ENCODE results near the gene RIGI. TPM values are rescaled to one million over a fixed set of nuclear protein-coding genes. Genes with fewer than 3 reads are reported as not detected.

The RIGI gene
- total and polyA plus RNA-seq, 9 of the 15 experiments (the other 6 are each of a cell fraction or from before 2014, with no cell fraction given) = 0.27 to 1.1 (median 0.54) TPM

DNA sequence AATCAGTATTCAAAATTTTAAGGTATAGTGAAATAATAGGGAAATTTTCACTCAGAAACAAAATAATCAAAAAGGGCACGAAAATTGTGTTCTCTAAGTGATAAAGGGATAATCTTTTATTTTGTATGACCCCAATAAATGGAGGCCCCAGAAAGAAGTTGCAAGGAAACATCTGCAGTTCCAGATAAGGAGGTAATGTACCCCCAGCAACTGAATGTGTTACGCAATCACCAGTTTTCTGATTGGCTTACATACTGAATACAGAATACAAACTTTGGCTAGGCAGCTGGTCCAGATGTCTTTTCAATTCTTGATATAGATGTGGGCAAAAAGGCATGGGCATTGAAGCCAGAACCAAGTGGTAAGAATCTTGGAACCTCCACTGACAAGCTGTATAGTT is 28.1 kb upstream of the RIGI start (continued):
- TF ChIP-seq MBD1 (CRISPR knock-in tag; IDR thresholded peaks at IDR 0.05) (no peak), TAL1 (IDR thresholded peaks at IDR 0.05) (peak; percentile 80), HNRNPK (IDR thresholded peaks at IDR 0.05; ENCODE audit: low read depth, low read length, poor library complexity, severe bottlenecking) (no peak), ZNF778 (CRISPR knock-in tag; IDR thresholded peaks at IDR 0.05) (no peak), RAD51 (IDR thresholded peaks at IDR 0.05; ENCODE audit: borderline replicate concordance, low read depth) (no peak), ZNF57 (CRISPR knock-in tag; IDR thresholded peaks at IDR 0.05) (no peak), KLF6 (CRISPR knock-in tag; IDR thresholded peaks at IDR 0.05; ENCODE audit: borderline replicate concordance) (no peak), GTF2A2 (tag; IDR thresholded peaks at IDR 0.05) (no peak), TAF1 (IDR thresholded peaks at IDR 0.05; ENCODE audit: control insufficient read depth, extremely low read depth, insufficient read depth, low read length, severe bottlenecking) (no peak), ZSCAN29 (IDR thresholded peaks at IDR 0.05) (no peak), SMARCE1 (IDR thresholded peaks at IDR 0.05) (peak; percentile 70), PML (IDR thresholded peaks at IDR 0.05; ENCODE audit: low read length) (no peak), SRF (CRISPR knock-in tag; IDR thresholded peaks at IDR 0.05) (no peak), ZNF699 (CRISPR knock-in tag; IDR thresholded peaks at IDR 0.05; ENCODE audit: insufficient replicate concordance) (no peak), ZNF175 (CRISPR knock-in tag; IDR thresholded peaks at IDR 0.05; ENCODE audit: low read depth) (no peak), HDAC8 (tag; IDR thresholded peaks at IDR 0.05) (no peak), MEIS2 (IDR thresholded peaks at IDR 0.05; ENCODE audit: partially characterized antibody) (no peak), ZNF12 (CRISPR knock-in tag; IDR thresholded peaks at IDR 0.05) (no peak), CUX1 (CRISPR knock-in tag; IDR thresholded peaks at IDR 0.05) (no peak), PURB (CRISPR knock-in tag; IDR thresholded peaks at IDR 0.05; ENCODE audit: low read depth) (no peak), POLR3A (IDR thresholded peaks at IDR 0.05; ENCODE audit: borderline replicate concordance, extremely low read depth, insufficient read depth, insufficient read length) (no peak), LCOR (CRISPR knock-in tag; IDR thresholded peaks at IDR 0.05) (no peak)
- TF ChIP-seq, protein P1, sequence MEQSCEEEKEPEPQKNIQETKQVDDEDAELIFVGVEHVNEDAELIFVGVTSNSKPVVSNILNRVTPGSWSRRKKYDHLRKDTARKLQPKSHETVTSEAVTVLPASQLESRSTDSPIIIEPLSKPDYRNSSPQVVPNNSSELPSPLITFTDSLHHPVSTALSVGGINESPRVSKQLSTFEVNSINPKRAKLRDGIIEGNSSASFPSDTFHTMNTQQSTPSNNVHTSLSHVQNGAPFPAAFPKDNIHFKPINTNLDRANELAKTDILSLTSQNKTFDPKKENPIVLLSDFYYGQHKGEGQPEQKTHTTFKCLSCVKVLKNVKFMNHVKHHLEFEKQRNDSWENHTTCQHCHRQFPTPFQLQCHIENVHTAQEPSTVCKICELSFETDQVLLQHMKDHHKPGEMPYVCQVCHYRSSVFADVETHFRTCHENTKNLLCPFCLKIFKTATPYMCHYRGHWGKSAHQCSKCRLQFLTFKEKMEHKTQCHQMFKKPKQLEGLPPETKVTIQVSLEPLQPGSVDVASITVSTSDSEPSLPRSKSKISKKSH (CRISPR knock-in tag; IDR thresholded peaks at IDR 0.05) = no peak
